Subcutaneous abdominal adipose tissue (tissue), 5 donors: ENCODE results near the gene SLC35E2B.
A peak's percentile ranks its signal among the peaks of the same experiment; 100 is the strongest.
"Not testable (repeated sequence)": the region's sequence is repeated elsewhere in the genome, so short reads cannot be mapped to it uniquely, and the experiment has no call there.

Experiments
- H3K27ac ChIP-seq: one replicate; pipeline ENCODE4 v1.7.0; 2013; ENCODE audit warnings: low read depth, mild to moderate bottlenecking, inconsistent platforms, low read length, moderate library complexity
- H3K27me3 ChIP-seq, 5 donors: one replicate each; pipeline ENCODE4 v1.7.0; 2013; ENCODE audit warnings: low read length in 5 of 5, inconsistent platforms in 1 of 5; ENCODE audit not compliant: control insufficient read depth in 5 of 5, insufficient read depth in 4 of 5
- H3K36me3 ChIP-seq, 5 donors: one replicate each; pipeline ENCODE4 v1.7.0; 2013; ENCODE audit warnings: low read length in 5 of 5; ENCODE audit not compliant: control insufficient read depth in 5 of 5, insufficient read depth in 5 of 5
- H3K4me1 ChIP-seq, 5 donors: one replicate each; pipeline ENCODE4 v1.7.0; 2013; ENCODE audit warnings: low read length in 5 of 5, mild to moderate bottlenecking in 3 of 5, moderate library complexity in 1 of 5; ENCODE audit not compliant: control insufficient read depth in 5 of 5, insufficient read depth in 5 of 5
- H3K4me3 ChIP-seq, 5 donors: one replicate each; pipeline ENCODE4 v1.7.0; 2013; ENCODE audit warnings: low read length in 5 of 5, low read depth in 1 of 5
- H3K9ac ChIP-seq, 5 donors: one replicate each; pipeline ENCODE4 v1.7.0; 2013; ENCODE audit warnings: low read length in 5 of 5, mild to moderate bottlenecking in 4 of 5, moderate library complexity in 3 of 5
- H3K9me3 ChIP-seq, 5 donors: one replicate each; pipeline ENCODE4 v1.7.0; 2013; ENCODE audit warnings: low read length in 5 of 5; ENCODE audit not compliant: control insufficient read depth in 5 of 5
- donor health status: healthy.
- donor health status: healthy.
- donor health status: healthy.
- donor health status: healthy.
- donor health status: healthy.

Gene SLC35E2B

DNA sequence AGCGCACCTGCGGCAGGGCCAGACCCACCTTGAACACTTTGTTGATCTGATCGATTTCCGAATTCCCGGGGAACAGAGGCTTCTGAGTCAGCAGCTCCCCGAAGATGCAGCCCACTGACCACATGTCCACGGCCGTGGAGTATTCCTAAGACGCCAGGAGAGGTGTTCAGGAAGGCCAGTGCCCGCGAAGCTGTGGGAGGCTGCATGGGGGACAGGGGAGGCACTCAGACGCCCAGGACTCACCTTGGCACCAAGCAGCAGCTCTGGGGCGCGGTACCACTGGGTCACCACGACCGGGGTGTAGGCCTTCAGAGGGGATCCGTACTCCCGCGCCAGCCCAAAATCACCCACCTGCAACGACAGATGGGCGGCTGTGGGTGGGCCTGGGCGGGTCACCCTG is 11.2 kb upstream of the SLC35E2B start:
- H3K36me3 ChIP-seq, result peaks cover 0 to 28% (median 17%) of the 10 kb centered on the region in 5 donors
- H3K4me1 ChIP-seq, result no peaks in the 10 kb centered on the region
- H3K27me3 ChIP-seq, result no peaks in the 10 kb centered on the region
- no peak overlapping the region for H3K4me3 ChIP-seq
- no peak overlapping the region for H3K27ac ChIP-seq
- no peak overlapping the region for H3K9ac ChIP-seq
- no peaks in the 10 kb centered on the region for H3K9me3 ChIP-seq

DNA sequence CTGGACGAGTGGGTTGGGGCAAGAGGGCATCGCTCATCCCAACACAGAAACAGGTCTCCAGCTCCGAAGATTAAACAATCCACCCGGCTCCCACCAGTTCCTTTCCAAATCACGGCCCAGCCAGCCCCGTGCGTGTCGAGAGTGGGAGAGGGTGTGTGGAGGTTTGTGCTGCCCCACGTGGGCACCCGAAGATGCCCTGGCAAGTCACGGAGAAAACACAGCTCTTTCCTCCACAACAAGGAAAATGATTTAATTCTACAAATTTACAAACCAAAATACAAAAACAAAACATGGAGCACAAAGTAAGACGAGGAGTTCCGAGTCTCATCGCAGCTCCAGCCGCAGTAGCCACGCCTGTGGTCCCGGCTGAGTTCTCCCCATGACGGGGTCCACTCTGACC is 9.9 kb upstream of the SLC35E2B start:
- not testable (repeated sequence) for H3K9me3 ChIP-seq, H3K4me1 ChIP-seq, H3K27me3 ChIP-seq, H3K4me3 ChIP-seq, H3K9ac ChIP-seq, H3K27ac ChIP-seq
- peaks cover 0 to 28% (median 17%) of the 10 kb centered on the region in 5 donors for H3K36me3 ChIP-seq

DNA sequence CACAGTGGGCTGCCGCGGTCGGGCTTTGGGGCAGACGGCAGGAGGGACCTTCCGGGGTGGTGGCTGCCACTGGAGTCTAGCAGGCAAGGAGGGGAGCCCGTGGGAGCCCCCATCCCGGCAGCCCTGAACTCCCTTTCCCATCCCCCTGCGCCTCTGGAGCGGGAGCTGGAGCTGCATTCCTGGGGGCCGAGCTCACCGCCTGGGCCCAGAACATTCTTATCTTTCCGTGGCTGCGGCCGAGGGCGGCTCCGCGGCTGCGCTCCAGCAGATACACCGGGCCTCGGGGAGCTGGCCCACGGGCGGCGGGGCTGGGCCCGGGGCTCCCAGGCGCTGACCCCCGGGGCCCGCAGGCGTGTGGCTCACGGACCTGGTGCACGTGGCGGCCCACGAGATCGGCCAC is 8.0 kb upstream of the SLC35E2B start:
- H3K27me3 ChIP-seq, H3K9me3 ChIP-seq, H3K4me1 ChIP-seq, H3K9ac ChIP-seq, H3K27ac ChIP-seq, H3K4me3 ChIP-seq: not testable (repeated sequence)
- H3K36me3 ChIP-seq, result peaks cover 0 to 17% (median 15%) of the 10 kb centered on the region in 5 donors

DNA sequence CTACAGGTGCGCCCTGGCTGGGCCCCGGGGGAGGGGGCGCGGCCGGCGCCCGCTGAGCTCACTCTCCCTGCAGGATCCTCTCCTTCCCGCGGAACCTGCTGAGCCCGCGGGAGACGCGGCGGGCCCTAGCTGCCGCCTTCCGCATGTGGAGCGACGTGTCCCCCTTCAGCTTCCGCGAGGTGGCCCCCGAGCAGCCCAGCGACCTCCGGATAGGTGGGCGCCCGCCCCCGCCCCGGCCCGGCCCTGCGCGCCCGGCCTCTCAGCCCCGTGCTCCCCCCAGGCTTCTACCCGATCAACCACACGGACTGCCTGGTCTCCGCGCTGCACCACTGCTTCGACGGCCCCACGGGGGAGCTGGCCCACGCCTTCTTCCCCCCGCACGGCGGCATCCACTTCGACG is 7.5 kb upstream of the SLC35E2B start:
- peaks cover 0 to 17% (median 15%) of the 10 kb centered on the region in 5 donors for H3K36me3 ChIP-seq
- not testable (repeated sequence) for H3K4me1 ChIP-seq, H3K4me3 ChIP-seq, H3K9me3 ChIP-seq, H3K27ac ChIP-seq, H3K9ac ChIP-seq, H3K27me3 ChIP-seq

DNA sequence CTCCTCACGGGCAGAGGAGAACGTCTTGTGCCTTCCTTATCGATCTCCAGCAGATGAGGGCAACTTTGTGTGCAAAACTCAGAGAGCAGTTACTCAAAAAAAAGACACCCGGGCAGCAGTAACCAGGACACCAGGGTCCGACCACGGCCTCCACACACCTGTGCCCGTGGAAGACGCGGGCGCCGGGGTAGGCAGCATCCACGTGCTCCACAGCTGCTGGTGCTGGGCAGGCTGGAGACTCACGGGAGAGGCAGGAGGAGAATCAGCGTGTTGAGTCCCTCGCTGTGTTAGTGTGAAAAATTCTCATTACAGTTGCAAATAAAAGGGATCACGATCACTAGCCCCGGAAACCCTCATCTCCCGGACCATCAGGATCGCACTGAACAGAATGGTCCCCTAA is 6.5 kb upstream of the SLC35E2B start:
- H3K36me3 ChIP-seq, H3K9ac ChIP-seq, H3K27ac ChIP-seq, H3K4me3 ChIP-seq, H3K9me3 ChIP-seq, H3K4me1 ChIP-seq, H3K27me3 ChIP-seq: not testable (repeated sequence)

DNA sequence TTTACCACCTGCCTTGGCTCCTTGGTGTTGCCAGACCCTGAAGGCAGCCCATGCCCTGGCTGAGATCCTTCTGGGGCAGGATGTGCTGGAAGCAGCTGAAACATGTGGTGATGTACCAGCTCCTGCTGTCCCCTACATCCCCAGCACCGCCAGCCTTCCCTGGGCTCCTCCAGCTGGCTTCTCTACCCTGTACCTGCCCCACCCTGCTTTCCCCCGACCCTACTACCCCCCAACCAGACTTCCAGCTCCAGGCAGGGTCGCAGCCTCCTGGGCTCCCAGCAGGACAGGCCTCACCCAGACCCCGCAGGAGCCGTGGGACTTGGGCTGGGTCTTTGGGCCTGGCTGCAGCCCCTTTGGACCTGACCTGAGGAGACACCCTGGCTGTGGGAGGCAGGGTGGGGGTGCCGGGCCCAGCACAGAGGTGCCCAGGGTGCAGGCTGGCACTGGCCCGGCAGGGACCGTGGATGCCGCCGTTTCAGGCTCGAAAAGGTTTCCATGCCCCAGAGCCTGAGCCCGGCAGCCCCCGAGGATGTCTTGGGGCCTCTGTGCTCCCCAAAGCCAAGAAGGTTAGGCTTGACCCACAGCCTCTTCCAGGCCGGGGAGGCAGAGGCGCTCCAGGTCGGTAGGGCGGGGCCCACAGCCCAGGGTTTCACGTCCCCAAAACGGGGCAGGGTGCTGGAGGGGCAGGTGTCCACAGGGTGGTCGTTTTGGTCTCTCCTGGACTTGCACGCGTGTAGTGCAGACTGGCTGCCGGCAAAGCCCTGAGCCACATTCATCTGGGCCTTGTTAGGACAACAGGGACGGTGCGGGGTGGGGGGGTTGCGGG is 5.0 kb upstream of the SLC35E2B start:
- not testable (repeated sequence) for H3K9me3 ChIP-seq, H3K9ac ChIP-seq, H3K27me3 ChIP-seq, H3K27ac ChIP-seq, H3K4me1 ChIP-seq, H3K36me3 ChIP-seq, H3K4me3 ChIP-seq

DNA sequence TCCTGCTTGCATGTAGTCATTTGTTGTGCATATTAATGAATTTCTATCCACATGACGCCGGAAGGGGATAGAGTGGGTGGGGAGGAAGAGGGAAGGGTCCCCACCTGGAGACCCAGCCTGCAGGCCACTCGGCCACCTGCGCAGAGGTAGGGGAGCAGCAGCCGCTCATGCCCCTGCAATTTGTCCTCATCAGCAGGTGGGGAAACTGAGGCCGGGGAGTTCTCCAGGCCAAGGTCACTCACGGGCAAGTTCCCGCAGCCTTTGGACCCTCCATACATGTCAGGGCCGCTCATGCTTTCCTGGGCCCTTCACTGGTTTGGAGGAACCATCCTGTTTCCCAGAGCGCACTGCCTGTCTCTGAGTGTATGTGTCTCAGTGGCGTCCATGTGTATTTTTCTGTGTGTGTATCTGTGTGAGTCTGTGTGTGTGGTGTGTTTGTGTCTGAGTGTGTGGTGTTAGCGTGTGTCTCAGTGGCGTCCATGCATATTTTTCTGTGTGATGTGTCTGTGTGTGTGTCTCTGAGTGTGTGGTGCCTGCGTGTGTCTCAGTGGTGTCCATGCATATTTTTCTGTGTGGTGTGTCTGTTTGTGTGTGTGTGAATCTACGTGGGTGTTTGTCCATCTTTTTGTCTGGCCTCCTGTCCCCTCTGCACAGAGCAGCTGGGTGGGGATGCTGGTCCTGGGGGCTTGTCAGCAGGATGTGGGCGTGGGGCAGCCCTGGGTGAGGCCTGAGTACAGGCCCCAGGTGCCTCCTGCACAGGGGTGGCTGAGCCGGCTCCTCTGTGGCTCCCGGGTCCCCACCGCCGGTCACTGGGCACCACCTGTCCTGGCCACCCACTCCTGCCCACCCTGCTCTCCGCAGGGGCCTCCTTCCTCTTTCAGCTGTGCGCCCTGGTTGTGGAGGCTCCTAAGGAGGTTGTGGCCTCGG is 4.1 kb upstream of the SLC35E2B start:
- H3K4me3 ChIP-seq, H3K27ac ChIP-seq, H3K4me1 ChIP-seq, H3K36me3 ChIP-seq, H3K9me3 ChIP-seq, H3K27me3 ChIP-seq, H3K9ac ChIP-seq: not testable (repeated sequence)

DNA sequence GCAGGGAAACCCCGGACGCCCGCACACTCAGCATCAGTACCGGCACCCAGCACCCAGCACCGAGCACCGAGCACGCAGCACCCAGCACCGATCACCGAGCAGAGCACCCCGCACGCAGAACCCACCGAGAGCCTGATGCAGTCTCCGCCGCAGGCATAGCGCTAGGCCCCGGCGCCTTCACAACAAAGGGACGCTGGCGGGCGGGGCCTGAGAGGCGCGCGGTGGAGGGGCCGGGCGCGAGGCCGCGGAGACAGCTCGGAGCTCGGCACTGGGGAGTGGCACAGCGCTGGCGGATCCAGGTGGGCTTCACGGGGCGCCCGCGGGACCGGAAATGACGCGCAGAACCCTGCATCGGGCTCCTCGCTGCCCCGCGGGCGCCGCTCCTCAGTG is 276 bp downstream of the SLC35E2B start:
- peak overlapping the region in 1 of 5 donors; percentile 63 for H3K9ac ChIP-seq
- H3K4me3 ChIP-seq, result peak overlapping the region in 4 of 5 donors; percentile 42 to 60 (median 52)
- H3K36me3 ChIP-seq, H3K4me1 ChIP-seq, H3K9me3 ChIP-seq, H3K27me3 ChIP-seq: not testable (repeated sequence)
- H3K27ac ChIP-seq, result peak overlapping the region; percentile 60

DNA sequence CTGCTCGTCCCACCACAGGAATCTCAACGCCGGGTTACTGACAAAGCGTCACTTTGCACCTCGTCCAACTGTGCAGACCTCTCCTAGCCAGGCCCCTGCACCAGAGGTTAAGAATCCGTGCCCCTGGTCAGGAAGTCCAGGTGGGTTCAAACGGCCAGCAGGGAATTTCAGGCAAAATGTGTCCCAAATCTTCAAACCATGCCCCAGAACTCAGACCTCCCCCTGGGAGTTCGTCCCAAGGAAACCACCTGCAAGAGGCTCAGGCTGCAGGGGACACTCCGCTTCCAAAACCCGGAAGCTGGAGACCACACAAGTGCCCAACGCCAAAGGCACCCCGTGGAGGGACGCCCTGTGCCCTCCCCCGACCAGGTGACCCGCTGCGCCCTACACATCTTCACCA is 1.2 kb downstream of the SLC35E2B start:
- H3K4me1 ChIP-seq, H3K27me3 ChIP-seq, H3K9me3 ChIP-seq, H3K9ac ChIP-seq, H3K27ac ChIP-seq, H3K36me3 ChIP-seq: not testable (repeated sequence)
- peak overlapping the region in 1 of 5 donors; percentile 26 for H3K4me3 ChIP-seq

DNA sequence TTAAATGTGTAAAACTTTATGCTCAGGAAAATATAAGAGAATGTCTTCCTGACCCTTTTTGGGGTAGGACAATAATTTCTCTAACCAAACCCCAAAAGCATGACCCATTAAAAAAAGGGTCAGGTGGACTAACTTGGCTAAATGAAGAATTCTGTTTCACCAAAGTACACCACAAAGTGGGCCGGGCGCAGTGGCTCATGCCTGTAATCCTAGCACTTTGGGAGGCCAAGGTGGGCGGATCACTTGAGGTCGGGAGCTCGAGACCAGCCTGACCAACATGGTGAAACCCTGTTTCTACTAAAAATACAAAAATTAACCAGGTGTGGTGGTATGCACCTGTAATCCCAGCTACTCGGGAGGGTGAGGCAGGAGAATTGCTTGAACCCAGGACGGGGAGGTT is 3.1 kb downstream of the SLC35E2B start:
- H3K27me3 ChIP-seq, H3K4me1 ChIP-seq, H3K27ac ChIP-seq: not testable (repeated sequence)

More for the DNA sequence above, 3.1 kb downstream of the SLC35E2B start:
- not testable (repeated sequence) for H3K36me3 ChIP-seq, H3K9ac ChIP-seq, H3K9me3 ChIP-seq, H3K4me3 ChIP-seq
